ENCODE data around the gene CLPX.
"Not testable (repeated sequence)": the region's sequence is repeated elsewhere in the genome, so short reads cannot be mapped to it uniquely, and the experiment has no call there.

Gene CLPX

DNA sequence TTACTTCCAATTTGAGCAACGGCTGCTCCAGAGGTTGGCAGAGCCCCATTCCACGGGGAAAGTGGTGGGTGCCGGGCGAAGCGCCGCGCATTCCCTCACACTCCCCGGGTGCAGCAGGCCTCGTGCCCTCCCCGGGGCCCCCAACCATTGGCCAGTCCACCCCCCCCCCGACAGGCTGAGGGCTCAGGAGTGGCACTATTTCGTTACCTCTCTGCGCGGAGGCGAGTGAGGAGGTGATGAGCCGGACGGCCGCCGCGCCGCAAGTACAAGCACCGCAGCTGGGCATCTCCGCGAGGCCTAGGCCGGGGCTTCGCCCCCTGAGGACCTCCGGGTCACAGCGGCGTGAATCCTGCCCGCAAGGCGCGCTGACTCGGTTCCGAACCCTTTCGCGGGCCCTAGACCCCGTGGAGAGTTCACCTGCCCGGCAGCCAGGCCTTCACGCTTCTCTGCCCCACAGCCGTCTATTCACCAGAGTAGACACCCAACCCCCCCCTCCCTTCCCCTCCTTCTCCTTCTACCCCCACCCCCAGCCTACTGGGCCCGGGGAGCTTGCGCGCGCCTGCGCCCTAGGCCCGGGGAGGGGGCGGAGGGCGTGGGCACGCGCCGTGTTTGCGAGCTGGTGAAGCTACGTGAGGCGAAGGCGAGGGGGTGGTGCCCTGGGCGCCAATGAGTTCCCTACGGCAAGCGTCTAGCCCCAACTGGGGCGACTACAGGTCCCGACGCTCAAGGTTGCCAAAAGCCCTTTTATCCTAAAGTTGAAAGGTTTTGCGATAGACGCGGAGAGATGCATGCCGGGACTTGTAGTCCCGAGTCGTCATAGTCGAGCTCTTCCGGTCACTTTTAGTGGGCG, at the start of gene CLPX:
Gene CLPX (minus strand): TSS at position 475 of the 850 bp plus-strand sequence. CDS start 189 bp downstream, at position 286.
- H3K4me3 ChIP-seq (ENCODE audit: low read depth, low read length), result peak within 1 kb of the TSS; percentile 83

DNA sequence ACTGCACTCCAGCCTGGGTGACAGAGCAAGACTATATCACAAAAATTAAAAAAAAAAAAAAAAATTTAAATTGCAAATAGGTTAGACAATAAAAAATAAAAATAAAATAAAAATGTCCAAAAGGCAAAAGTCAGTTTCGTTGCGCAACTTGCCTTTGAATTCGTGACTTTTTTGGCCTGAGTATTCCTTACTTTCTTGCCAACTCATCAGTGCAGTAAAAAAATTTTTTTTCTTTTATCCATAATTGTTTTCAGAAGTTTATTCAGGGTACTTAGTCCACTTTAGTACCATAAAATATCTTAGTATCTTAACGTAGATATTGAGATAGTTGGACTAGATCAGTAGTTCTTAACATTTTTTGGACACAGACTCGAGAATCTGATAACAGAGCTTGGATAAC, 48.6 kb upstream of the CLPX start:
- H3K4me3 ChIP-seq (ENCODE audit: low read depth, low read length), result no peak overlapping the region

DNA sequence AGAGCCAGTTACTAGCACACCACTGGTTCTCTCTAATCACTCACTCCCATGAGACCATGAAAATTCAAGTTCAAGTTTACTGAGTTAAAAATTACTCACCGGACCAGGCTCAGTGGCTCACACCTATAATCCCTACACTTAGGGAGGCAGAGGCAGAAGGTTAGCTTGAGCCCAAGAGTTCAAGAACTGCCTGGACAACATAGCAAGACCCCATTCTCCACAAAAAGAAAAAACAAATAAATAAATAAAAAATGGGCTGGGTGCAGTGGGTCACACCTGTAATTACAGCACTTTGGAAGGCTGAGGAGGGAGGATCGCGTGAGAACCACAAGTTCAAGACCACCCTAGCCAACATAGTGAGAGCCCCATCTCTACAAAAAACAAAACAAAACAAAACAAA, 47.4 kb upstream of the CLPX start:
- no peak overlapping the region for H3K4me3 ChIP-seq (ENCODE audit: low read depth, low read length)

DNA sequence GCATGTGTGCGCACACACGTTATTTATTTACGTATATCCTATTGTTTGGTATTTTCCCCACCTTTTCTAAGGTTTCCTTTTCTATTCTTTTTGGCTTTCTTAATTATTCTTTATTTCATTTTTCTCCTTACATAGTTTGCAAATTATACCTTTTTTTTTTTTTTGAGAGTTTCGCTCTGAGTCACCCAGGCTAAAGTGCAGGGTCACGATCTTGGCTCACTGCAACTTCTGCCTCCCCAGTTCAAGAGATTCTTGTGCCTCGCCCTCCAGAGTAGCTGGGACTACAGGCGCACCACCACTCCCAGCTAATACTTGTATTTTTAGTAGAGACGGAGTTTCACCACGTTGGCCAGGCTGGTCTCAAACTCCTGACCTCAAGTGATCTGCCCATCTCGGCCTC, 46.2 kb upstream of the CLPX start:
- H3K4me3 ChIP-seq (ENCODE audit: low read depth, low read length), result no peak overlapping the region

DNA sequence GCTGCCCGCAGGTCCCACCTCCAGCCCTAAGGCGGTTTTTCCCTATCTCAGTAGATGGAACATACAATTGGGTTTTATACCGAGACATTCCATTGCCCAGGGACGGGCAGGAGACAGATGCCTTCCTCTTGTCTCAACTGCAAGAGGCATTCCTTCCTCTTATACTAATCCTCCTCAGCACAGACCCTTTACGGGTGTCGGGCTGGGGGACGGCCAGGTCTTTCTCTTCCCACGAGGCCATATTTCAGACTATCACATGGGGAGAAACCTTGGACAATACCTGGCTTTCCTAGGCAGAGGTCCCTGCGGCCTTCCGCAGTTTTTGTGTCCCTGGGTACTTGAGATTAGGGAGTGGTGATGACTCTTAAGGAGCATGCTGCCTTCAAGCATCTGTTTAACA, 41.8 kb upstream of the CLPX start:
- H3K4me3 ChIP-seq (ENCODE audit: low read depth, low read length), result not testable (repeated sequence)

DNA sequence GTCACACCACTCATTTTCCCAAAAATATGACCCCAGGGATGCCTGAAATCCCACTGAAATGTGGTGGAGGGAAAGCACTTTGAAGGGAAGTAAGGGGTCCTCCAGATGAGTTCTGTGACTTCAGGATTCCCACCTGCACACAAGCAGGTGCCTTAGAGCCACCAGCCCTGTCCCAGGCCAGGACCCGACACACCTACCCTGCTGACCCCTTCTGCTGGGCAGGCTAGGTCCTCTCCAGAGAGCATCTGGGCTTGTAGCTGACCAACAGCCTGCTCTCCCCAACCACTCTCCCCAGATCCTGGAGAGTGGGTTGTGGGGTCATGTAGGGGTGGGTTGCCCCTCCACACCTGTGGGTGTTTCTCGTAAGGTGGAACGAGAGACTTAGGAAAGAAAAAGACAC, 41.1 kb upstream of the CLPX start:
- H3K4me3 ChIP-seq (ENCODE audit: low read depth, low read length), result no peak overlapping the region

DNA sequence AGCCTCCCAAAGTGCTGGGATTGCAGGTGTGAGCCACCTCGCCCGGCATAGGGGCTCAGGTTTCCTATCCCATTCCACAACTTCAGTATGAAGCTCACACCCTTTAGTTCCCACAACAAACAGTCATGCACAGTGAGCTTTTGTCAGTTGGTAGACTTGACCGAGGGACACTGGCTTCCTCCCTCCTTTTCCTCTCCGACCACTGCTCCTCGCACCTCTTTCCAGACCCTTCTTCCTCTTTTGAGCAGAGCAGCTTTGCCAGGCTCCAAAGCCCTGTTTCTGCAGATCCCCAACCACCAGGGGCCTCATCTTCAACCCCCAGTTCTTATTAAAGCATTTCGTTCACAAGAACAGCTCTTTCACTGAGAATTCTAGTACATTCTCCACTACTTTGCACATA, 38.9 kb upstream of the CLPX start:
- H3K4me3 ChIP-seq (ENCODE audit: low read depth, low read length), result no peak overlapping the region

DNA sequence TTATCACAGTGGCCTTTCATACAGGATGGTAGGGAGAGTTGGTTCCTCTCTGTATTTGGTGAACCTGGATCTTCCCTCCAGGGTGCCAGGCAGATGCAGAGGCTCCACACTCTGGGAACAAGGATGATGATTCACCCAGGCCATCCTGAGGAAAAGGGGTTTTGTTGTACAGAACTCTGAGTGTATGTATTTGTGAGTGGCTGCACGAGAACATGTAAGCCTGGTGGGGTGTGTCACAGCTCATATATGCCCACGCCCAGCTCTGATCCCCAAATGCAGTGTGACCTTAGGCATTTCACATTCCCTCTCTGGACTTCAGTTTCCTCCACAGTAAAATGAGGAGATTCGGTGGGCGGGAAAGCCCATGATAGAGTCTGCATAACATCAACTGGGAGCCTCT, 37.7 kb upstream of the CLPX start:
- H3K4me3 ChIP-seq (ENCODE audit: low read depth, low read length), result no peak overlapping the region

DNA sequence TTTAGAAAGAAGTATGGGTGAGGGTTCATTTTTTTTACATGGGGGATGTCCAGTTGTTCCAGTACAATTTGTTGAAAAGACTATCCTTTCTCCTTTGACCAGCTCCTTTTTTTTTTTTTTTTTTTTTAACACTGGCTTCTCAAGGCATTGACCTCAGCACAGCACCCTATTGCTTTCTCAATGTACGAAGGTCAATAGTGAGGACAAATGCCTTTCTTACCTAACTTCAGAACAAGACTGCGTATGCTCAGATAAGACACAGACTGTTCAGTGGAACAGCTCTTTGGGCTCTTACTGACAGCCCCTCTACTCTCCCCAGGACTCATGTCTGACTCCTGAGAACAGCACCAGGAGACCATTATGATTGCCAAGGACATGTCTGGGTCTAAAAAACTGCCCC, 36.6 kb upstream of the CLPX start:
- no peak overlapping the region for H3K4me3 ChIP-seq (ENCODE audit: low read depth, low read length)

DNA sequence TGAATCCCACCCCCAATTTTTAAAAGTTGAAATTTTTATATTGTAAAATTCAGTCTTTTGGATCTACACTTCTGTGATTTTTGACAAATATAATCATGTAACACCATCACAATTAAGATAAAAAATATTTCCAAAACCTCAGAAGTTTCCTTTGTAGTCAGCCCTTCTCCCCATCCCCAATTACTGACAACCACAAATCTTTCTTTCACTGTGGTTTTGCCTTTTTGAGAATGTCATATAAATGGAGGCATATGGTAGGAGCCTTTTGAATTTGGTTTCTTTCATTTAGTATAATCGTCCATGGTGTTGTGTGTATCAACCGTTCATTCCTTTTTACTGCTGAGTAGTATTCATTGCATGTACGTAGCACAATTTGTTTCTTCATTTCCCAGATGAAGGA, 34.0 kb upstream of the CLPX start:
- no peak overlapping the region for H3K4me3 ChIP-seq (ENCODE audit: low read depth, low read length)

DNA sequence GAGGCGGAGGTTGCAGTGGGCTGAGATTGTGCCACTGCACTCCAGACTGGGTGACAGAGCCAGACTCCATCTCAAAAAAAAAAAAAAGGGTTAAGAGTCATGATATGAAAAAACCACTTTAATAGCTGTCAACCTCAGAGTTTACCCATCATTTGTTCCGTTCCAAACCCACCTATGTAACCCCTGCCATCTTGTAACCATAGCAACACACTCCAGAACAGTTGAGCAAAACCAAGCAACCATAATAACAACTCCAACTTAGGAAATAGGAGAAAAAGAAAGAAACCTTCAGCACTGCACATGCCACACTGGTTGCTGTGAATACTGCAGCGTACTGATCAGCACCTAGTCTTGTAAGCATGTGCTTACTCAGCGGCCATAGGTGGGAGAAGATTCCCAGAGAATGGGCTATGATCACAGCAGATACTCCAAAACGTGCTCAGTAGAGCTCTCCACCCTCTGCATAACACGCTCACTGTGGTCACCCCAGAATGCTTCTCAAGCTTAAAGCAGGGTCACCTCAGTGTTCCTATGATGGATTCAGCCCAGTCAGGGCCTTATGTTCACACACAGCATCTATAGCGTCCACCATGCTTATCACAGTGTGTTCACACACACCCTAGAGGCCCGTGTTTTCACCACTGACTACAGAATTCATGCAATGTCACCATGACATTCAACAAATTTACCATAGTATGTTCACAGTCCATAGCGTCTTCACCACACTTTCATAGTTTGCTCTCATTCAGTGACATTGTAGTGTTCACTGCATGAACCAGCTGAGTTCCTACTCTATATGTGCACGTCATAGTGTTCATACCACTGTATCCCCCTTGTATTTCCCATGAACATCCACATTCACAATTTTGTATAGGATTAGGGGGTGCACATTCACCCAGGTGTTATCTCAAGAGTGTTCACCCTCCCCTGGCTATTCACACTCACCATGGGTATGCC, 32.7 kb upstream of the CLPX start:
- no peak overlapping the region for H3K4me3 ChIP-seq (ENCODE audit: low read depth, low read length)

DNA sequence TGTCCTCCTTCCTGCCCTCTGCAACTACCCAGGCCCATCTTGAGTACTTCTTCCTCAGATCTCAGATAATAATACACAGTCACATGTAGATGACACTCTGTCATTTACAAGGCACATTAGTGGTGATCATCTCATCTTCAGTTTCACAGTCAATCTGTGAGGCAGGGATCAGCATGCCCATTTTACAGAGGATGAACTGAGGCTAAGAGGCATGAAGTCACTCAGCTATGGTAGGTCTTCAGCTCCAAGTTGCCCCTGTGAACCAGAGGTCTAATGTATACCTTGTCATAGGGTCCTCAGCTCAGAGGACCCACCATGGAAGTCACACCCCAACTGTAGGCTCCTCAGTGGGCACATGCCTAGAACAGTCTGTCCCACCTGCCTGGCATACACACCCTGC, 30.4 kb upstream of the CLPX start:
- H3K4me3 ChIP-seq (ENCODE audit: low read depth, low read length), result no peak overlapping the region

DNA sequence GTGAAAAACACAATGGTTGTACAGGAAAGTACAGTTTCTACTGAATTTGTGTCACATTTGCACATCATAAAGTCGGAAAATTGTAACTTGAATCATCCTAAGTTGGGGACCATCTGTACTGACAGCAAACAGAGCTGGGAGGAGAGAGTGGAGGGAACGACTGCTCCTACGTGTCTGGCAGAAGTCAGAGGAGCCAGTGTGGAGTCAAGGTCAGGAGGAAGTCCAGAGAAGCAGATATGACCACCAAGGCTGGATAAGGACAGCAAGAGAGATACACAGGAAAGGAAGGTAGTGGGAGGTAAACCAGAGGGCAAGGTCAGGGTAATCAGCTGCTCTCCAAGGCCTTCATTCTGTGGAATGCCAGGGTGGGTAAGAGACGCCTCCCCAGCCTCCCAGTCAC, 28.9 kb upstream of the CLPX start:
- H3K4me3 ChIP-seq (ENCODE audit: low read depth, low read length), result no peak overlapping the region

DNA sequence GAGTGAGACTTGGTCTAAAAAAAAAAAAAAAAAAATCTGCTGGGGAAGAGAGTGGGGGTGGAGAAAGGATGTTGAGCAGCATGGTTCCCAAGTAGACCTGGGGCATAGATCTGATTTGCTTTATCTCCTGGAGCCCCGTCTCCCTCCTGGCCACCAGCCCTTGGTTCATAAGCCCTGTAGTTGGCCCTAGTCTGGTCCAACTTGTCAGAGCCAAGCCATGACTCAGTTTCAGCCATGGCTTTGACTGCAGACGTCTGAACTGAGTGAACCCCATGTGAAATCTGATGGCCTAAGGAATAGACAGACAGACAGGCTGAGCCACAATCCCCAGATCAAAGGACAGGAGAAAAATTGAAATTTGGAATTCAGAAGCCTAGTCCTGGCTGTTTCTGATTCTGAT, 28.1 kb upstream of the CLPX start:
- H3K4me3 ChIP-seq (ENCODE audit: low read depth, low read length), result no peak overlapping the region

DNA sequence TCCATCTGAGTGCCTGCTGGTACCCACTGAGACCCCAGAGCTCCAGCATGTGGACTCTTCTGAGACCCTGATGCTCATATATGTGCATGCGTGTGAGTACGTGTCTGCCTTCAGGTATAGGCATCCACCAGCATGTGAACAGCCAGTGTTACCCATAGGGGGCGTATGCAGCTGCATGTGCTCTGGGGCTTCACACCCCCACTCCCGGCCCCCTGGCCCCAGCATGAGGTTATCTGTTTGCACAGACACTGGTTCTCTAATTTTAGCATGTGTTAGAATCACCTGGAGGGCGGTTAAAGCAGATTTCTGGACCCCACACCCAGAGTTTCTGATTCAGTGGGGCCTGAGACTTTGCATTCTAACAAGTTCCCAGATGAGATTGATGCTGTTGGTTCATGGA, 27.0 kb upstream of the CLPX start:
- H3K4me3 ChIP-seq (ENCODE audit: low read depth, low read length), result no peak overlapping the region

DNA sequence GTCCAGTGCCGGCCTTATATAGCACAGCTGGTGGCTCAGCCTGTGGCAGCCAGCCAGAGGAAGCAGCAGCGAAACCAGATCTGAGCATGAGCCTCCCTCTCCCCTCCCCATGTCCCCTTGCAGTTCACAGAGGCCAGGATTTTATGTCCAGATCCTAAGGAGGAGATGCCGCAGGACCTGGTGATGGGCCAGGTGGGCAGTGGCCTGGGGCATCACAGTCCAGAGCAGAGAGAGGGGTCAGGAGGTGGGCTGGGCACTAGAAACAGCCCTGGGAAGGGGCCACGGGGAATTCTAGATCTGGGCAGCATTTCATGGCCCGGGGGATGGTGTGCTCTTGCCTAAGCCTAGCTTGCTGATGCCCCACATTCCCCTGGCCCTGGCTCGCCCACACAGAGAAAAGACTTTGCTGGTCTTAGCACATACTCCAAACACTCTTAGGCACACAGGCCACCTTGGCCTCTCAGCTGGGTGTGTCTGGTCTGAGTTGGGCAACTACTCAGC, 26.4 kb upstream of the CLPX start:
- H3K4me3 ChIP-seq (ENCODE audit: low read depth, low read length), result no peak overlapping the region

DNA sequence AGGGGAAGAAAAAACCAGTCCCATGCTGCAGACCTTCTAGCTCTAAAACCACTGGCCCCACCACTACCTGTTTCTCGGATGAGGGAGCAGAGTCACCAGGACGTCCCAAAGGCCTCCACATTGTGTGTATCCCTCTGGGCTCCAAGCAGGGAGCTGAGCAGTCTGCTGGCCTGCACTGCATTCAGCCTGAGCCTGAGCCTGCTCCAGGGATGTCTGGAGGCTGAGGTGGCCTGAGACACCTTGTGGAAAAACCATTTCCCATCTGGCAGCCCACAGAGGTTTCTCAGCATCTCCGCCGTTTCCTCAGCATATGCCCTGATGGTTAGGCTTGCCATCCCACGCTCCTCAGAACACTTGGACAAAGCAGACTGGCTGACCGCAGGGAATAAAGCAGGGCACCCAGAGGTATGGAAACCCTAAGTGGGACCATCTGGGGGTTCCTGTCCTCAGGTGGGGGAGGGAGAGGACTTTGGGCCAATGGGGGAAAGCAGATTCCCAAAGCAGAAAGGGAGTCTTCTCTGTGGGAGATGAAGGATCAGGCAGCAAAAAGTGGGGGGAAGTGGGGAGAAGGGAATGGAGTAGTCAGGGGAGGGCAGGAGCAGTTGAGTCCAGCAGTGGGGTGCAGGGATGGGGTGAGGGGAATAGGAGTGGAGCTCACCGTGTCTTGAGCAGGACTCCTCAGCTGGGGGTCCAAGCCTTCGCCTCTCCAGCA, 25.8 kb upstream of the CLPX start, which contains the start of gene CILP:
Gene CILP (minus strand): TSS at position 704 of the 712 bp plus-strand sequence. CDS start 1,718 bp downstream, outside the sequence.
- no peak within 1 kb of the TSS for H3K4me3 ChIP-seq (ENCODE audit: low read depth, low read length)

DNA sequence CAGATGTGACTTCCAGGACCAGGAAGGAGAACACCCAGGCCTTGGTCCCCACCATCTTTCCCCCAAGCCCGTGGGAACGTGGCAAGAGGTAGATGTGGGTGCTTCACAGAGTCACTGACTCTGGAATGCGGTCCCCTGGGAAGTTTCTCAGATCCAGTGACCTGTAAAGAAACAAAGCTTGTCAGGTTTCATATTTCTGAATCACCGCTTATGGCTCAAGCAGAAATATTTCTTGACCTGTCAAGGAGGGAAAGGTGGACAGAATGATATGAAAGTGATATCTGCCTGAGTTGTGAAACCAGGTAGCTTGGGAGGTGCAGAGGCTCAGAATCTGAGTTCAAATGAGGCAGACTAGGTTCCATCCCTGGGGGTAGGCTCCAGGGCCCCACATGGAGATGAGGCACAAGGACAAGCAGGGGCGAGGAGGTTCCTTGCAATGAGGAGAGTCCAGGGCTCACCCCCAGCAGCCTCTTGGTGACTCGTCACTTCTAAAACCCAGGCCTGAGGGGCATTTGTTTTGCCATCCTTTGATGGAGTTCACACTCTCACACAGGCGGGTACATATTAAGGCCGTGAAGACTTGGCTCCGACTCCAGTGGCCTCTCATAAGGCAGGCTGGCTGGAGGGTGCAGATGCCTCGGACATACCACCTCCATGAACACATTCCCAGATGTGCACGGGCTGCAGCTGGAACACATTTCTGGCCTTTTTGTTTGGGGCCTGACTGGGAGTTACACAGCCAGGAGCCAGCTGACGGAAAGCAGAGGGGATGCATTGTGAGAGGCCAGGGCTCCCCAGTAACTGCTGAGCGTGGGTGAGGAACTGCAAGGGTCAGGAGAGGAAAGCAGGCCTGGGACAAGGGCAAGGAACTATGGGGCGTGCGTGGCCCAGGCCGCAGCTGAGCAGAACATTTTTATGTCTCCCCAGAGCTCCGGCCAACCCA, 24.8 kb upstream of the CLPX start:
- H3K4me3 ChIP-seq (ENCODE audit: low read depth, low read length), result no peak overlapping the region

DNA sequence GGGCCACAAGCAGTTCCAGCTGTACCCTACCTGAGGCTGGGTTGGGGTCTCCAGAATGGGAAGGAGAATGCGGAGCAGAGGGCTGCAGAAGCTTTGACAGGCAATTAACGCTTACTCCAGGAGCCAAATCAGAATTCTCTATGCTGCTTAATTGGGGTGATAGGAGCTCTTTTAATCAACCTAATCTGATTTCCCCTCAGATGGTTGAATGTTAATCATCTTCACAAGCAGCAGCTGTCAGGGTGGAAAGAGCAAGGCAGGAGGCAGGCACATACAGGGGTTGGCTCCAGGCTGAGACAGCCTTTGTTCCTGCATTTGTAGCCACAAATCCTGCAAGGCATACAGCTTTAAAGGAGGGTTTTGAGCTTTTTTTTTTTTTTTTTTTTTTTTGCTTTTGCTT, 23.5 kb upstream of the CLPX start:
- no peak overlapping the region for H3K4me3 ChIP-seq (ENCODE audit: low read depth, low read length)

DNA sequence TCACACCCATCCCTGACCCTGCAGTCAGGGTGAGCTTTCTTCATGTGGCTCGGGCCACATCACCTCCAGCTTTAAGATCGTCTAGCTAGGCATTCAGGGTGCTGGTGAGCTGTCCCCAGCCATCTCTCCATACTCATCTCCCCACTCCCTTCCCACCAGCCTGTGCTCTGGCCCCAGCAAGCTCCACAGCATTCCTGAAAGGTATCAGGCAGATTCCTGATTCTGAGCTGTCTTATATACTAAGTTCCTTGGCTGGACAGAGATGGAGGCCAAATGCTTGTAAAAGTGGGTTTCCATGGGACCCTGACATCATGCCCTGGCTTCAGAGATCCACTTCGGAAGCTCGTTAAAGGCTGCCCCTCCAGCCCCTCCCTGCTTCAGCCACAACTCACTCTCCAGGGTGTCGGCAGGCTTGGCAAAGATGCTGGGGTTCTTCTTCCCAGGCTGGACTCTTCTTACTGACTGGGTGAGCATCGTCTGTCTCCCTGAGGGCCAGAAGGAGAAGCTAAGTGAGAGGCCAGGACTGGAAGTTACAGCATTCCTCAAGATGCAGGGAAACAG, 22.2 kb upstream of the CLPX start:
- H3K4me3 ChIP-seq (ENCODE audit: low read depth, low read length), result no peak overlapping the region

Measured in iPS-11a (cell line).